GM15510 (cell line): ENCODE measurements around the gene MAMDC4.
A peak's percentile ranks its signal among the peaks of the same experiment; 100 is the strongest.

Source experiments
- POLR2A ChIP-seq: IDR thresholded peaks from 3 replicates; pipeline ENCODE4 v1.6.1; 2011; ENCODE audit warnings: borderline replicate concordance; ENCODE audit not compliant: insufficient read length; ENCODE audit errors: extremely low read depth

Gene MAMDC4

GRCh38 chr9:136886610-136887597, 34.8 kb downstream of the MAMDC4 start:
- TF ChIP-seq POLR2A: peak; percentile 7

GRCh38 chr9:136888454-136888853, 36.3 kb downstream of the MAMDC4 start:
- no peak for TF ChIP-seq POLR2A

- no peak for TF ChIP-seq POLR2A
Observed at GRCh38 chr9:136889858-136890257, 37.7 kb downstream of the MAMDC4 start.

- no peak for TF ChIP-seq POLR2A
Observed at GRCh38 chr9:136890661-136891060, 38.5 kb downstream of the MAMDC4 start.

- no peak for TF ChIP-seq POLR2A
Observed at GRCh38 chr9:136896027-136896426, 43.9 kb downstream of the MAMDC4 start.

- TF ChIP-seq POLR2A: no peak
Observed at GRCh38 chr9:136898483-136899100, 46.4 kb downstream of the MAMDC4 start.

GRCh38 chr9:136899196-136899595, 47.0 kb downstream of the MAMDC4 start:
- TF ChIP-seq POLR2A: no peak

- no peak for TF ChIP-seq POLR2A
Observed at GRCh38 chr9:136900556-136900955, 48.4 kb downstream of the MAMDC4 start.

- no peak for TF ChIP-seq POLR2A
Observed at GRCh38 chr9:136900988-136901515, 48.9 kb downstream of the MAMDC4 start.

- TF ChIP-seq POLR2A: peak; percentile 40
Observed at GRCh38 chr9:136901516-136902258, 49.5 kb downstream of the MAMDC4 start.

GRCh38 chr9:136902259-136902821, 50.2 kb downstream of the MAMDC4 start:
- peak; percentile 34 for TF ChIP-seq POLR2A

GRCh38 chr9:136903041-136903554, 51.0 kb downstream of the MAMDC4 start:
- TF ChIP-seq POLR2A: no peak

- TF ChIP-seq POLR2A: no peak
Observed at GRCh38 chr9:136906266-136906665, 54.1 kb downstream of the MAMDC4 start.
